Measurements from ENCODE around the gene CATSPERZ.

Gene CATSPERZ

GRCh38 chr11:64263947-64264317 lies 36.2 kb upstream of the CATSPERZ start:
- DNase-seq (ENCODE audit: low spot score), result no peak

GRCh38 chr11:64264371-64264852 lies 35.7 kb upstream of the CATSPERZ start:
- no peak for DNase-seq (ENCODE audit: low spot score)

- no peak for DNase-seq (ENCODE audit: low spot score)
Measured at GRCh38 chr11:64265176-64266160, 34.7 kb upstream of the CATSPERZ start.

DNA sequence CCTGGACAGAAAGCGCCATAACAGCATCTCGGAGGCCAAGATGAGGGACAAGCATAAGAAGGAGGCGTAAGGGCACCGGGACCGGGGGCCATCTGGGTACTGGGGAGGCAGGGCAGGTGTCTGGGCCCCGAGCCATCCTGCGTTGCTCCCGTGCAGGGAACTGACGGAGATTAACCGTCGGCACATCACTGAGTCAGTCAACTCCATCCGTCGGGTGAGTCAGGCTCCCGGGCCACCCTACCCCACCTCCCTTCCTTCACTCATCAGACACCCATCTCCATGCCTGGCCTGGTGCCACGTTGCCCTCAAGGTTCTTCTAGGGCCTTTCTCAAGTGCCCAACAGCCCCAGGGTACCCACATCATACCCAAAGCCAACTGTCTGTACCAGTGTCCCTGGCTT lies 33.8 kb upstream of the CATSPERZ start:
- DNase-seq (ENCODE audit: low spot score), result no peak

GRCh38 chr11:64267207-64267945 lies 32.8 kb upstream of the CATSPERZ start:
- DNase-seq (ENCODE audit: low spot score), result no peak

DNA sequence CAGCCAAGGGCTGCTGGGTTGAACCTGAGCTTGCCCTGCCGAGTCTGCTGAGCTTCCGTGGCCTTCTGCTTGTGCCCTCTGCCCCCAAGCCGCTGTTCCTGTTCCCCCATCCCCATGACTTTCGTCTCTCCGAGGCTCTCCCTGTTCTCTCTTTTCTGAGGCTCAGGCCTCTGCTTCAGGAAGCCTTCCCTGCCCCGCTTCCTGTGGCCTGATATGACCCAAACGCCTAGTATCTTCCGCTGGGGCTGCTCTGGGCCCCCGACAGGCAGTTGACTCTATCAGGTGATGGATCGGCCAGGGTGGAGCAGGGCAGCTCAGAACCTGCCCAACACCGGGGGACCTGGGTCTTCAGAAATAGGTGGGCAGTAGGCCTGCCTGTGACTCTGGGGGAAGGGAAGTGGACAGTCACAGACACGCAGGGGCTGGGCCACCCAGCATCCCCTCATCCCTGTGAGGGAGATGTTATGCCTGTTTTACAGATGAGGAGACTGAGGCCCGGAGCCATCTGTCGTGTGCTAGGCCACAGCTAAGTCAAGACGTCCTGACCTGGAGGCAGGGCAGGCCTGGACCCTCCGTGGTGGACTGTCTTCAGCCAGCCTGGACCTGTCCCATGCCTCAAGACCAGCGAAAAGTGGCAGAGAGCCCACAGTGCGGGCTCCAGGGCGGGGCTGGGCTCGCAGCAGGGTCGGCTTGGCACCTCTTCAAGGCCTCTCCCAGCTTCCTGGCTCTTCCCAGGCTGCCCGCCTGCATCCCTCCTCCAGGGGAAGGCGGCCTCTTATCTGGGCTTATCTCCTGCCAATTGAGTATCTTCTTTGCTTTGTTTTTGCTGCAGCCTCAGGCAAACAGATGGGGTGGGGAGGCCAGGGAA lies 31.9 kb upstream of the CATSPERZ start:
- no peak for DNase-seq (ENCODE audit: low spot score)

DNA sequence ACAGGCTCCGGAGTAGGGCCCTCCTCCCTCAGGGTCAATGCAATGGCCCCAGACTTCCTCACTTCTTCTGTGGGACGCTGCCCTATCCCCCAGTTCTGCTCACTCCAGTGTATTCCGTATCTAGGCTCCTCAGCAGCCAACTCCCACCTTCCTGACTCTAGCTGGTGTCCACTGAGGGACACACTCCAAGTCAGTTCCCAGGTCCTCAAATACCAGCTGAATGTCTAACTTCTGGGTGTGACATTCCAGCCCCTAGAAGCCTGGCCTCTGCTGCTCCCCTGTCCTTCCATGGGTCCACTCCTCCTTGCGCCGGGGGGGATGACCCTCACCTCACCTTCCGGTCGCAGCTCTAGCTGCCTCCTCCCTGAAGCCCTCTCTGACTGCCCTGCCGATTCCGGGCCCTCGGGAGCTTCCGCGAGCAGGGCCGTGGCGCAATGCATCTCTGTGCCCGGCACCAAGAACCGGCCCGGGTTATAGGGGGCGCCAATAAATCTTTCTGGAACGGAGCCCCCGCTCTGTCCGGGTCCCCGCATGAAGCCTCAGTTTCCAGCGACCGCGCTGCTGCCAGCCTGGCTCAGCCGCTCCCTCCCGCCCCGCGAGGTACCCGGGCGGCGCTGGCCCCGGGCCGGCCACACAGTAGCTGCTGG lies 31.1 kb upstream of the CATSPERZ start:
- DNase-seq (ENCODE audit: low spot score), result peak; percentile 29

DNA sequence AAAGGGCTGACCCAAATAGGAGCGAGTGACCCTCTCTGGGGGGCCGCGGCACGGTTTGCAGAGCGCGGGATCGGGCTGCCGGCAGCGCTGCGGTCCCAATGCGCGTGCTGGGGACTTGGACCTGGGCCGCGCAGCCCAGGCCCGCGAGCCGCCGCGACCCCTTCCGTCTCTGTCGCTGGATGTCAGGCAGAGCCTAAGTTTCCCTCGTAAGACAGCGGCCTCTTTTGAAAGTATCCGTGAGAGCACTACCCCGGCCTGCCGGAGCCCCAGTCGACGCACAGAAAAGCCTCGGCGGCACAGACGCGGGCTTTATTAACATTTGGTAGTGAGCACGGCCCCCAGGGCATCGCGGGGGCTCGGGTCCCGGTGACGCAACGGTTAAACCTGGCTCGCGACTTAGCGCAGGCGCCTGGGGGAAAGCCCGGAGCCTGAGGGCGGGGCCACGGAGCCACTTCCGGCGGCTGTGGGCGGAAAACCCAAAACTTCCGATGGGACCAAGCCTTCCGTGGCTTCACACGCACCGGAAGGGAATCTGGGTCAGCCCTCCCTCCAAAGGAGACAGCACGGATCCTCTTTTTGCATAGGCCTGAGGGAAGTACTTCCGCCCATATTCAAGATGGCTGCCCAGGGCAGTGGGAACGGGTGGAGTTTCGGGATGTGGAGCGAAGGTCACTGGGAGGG lies 30.5 kb upstream of the CATSPERZ start:
- DNase-seq (ENCODE audit: low spot score), result peak; percentile 98

DNA sequence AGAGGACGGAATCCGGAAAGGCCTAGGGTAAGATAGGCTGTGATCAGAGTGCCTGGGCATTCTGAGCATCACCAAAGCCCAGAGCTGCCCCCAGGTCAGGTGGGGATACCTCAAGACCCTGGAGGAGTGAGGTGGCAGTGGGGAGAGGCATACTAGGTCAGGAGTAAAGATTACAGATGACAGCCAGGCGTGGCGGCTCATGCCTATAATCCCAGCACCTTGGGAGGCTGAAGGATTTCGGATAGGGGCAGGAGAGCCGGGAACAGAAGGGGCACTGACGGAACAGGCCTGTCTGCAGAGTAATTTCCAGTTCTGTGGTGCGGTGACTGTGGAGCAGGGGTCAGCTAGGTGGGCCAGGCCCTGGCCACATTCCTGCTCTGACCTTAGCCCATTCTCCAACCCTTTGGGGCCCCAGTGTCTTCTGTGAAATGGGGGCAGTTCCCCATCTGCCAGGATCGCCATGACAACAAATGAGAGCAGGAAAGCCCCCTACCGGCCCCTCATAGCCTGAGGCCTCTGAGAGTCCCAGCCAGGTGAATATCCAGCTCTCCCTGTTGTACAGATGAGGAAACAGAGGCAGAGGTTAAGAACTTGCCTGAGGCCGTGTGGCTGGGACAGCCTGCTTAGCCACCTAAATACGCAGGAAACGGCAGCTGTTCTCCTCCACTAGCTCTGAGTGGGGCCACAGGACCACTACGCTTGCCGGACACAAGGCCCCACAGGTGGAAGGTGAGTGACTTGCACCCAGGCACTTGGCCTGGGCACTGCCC lies 24.9 kb upstream of the CATSPERZ start:
- DNase-seq (ENCODE audit: low spot score), result no peak

GRCh38 chr11:64275841-64276240 lies 24.3 kb upstream of the CATSPERZ start:
- no peak for DNase-seq (ENCODE audit: low spot score)

DNA sequence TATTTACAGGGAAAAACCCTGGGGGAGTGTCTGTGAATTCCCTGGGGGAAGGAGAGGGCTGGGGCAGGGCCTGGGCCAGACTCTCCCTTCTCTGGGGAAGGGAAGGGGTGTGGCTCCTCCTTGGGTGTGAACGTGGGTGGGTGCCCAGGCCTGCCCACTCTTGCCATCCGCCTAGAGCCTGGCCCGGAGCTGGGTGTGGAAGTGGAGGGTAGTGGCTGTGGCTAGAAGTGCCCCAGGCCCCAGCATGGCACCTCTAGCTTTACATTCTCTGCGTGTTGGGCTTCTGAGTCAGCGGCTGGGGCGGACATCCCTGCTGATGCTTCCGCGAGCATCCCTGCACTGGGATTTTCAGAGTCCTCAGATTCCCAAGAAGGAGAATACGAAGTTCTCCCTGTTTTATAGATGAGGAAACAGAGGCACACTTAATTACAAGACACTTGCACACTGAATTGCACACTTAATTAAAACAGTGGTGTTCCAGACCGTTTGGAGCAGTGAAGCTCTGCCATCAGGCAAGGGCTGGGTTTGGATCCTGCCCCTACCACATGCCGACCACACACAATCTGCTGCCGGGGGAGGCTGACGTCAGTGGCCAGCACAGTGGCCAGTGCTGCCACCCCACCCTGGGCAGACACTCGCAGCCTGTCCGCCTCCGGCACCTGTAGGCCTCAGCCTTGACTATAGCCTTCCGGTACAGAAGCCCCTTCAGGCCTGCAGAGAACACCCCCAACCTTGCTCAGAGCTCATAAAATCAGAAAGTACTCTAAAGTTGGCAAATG lies 23.3 kb upstream of the CATSPERZ start:
- peak; percentile 78 for DNase-seq (ENCODE audit: low spot score)

GRCh38 chr11:64278576-64279190 lies 21.5 kb upstream of the CATSPERZ start:
- DNase-seq (ENCODE audit: low spot score), result no peak

DNA sequence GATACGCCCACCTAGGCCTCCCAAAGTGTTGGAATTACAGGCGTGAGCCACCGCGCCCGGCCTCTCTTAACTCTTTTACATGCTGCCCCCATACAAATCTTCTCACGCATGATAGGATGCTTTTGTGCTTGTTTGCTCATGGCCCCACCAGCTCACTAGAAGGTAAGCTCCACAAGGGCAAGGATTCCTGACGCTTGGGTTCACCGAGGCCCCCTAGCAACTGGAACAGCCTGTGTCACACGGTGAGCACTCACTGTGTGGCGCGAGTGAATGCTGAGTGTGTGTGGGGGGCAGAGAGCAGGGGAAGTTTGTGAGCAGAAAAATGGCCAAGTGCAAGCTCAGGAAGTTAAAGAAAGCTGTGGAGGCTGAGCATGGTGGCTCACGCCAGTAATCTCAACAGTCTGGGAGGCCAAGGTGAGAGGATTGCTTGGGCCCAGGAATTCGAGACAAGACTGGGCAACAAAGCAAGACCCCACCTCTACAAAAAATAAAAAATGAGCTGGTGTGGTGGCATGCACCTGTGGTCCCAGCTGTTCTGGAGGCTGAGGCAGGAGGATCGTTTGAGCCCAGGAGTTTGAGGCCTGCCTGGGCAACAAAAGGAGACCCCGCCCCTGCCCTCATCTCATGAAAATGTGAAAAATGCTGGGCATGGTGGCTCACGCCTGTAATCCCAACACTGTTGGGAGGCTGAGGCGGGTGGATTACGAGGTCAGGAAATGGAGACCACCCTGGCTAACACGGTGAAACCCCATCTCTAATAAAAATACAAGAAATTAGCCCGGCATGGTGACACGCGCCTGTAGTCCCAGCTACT lies 18.0 kb upstream of the CATSPERZ start:
- no peak for DNase-seq (ENCODE audit: low spot score)

DNA sequence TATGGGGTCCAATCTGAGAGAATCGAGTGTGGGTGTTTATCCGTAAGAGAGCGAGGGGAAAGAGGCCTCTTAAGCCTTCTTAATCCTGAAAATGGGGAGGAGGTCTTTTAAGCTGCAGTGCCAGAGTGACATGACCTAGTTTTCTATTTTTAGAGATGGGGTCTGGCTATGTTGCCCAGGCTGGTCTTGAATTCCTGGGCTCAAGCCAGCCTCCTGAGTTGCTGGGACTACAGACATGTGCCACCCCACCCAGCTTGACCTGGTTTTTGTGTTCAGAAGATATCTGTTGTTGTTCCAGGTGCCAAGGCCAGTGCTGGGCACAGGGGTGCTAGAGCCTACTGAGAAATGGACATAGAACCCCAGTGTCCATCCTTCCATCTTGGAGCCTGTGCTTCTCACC lies 17.1 kb upstream of the CATSPERZ start:
- no peak for DNase-seq (ENCODE audit: low spot score)

DNA sequence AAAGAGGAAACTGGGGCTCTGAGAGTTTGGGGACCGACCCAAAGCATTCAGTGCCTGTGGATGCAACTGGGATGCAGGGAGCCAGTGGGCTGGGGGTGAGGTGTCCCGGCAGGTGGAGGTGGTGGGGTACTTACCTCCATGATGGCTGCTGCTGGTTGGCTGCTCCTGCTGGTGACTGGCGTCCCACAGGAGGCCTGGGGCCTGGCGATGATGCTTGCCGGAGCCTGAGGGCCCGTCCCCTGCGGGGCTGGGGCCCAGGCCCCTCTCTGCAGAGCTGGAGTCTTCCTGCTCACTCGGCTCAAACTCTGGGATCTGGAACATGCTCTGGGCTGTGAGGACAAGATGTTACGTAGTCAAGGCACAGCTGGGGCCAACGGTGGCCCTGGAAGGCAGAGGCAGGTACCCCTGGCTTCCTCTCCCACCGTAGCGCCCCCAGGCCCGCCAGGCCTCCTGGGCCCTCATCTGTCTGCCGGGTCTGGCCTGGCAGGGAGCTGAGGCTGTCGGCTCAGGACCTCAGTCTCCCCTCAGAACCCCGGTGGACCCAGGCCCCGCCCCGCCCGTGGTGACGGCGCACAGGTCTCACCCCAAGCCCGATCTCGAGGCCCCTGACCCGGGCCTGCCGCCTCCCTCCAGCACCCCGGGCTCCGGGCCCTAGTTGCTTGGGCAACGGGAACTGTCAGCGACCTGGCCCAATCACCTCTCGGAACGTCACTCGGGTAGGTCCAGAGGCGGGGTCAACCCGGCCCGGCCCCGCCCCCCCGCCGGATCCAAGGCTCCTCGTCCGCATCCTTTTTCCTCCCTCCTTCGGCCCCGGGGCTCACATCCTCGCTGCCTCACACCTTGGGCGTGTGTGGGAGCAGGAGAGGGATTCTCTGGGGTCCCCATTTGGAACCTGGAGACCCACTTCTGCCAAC lies 15.9 kb upstream of the CATSPERZ start, which contains the start of gene BAD:
Gene BAD, minus strand, starts transcription at position 618 of the 914 bp plus-strand sequence. Its CDS starts 297 bp downstream, at position 321.
- DNase-seq (ENCODE audit: low spot score), result peak; percentile 94

- DNase-seq (ENCODE audit: low spot score), result peak; percentile 90
Measured at GRCh38 chr11:64284962-64285884, 14.9 kb upstream of the CATSPERZ start, which contains the start of gene GPR137. GPR137 (plus strand) TSS chr11:64285848; CDS start chr11:64286525, 677 bp downstream.

Data from hematopoietic multipotent progenitor cell treated with erythropoietin and hydrocortisone succinate and interleukin-3 and kit ligand, for 15 days (in vitro differentiated cells).